WTC11 (cell line): ENCODE results near the gene SLC25A45. TPM values are rescaled to one million over a fixed set of nuclear protein-coding genes. Genes with fewer than 3 reads are reported as not detected.

Experiments
- CBFB ChIP-seq: sonication (generic); formaldehyde crosslinking; IDR thresholded peaks from 2 replicates; pipeline ENCODE4 v1.8.1; 2022; ENCODE audit warnings: mild to moderate bottlenecking, low read depth, missing genetic modification reagents
- CREM ChIP-seq: sonication (generic); formaldehyde crosslinking; IDR thresholded peaks from 2 replicates; pipeline ENCODE4 v1.8.1; 2022; ENCODE audit warnings: mild to moderate bottlenecking, missing genetic modification reagents, moderate library complexity
- FOXP4 ChIP-seq: sonication (generic); formaldehyde crosslinking; IDR thresholded peaks from 2 replicates; pipeline ENCODE4 v1.8.0; 2022; ENCODE audit warnings: mild to moderate bottlenecking, missing genetic modification reagents
- GABPB1 ChIP-seq: sonication (generic); formaldehyde crosslinking; IDR thresholded peaks from 2 replicates; pipeline ENCODE4 v1.8.1; 2023; ENCODE audit warnings: mild to moderate bottlenecking, missing genetic modification reagents
- GRHL2 ChIP-seq: fragments of 250-450 bp; sonication (Bioruptor Pico); IDR thresholded peaks from 2 replicates; pipeline ENCODE4 v1.8.0; 2022; ENCODE audit warnings: mild to moderate bottlenecking, moderate library complexity; ENCODE audit not compliant: insufficient replicate concordance, severe bottlenecking
- GTF2I ChIP-seq: fragments of 250-450 bp; sonication (Bioruptor Pico); conservative IDR thresholded peaks from 2 replicates; pipeline ENCODE4 v1.4.0; 2021; ENCODE audit warnings: mild to moderate bottlenecking
- IRF1 ChIP-seq: sonication (generic); formaldehyde crosslinking; IDR thresholded peaks from 2 replicates; pipeline ENCODE4 v1.8.0; 2023; ENCODE audit warnings: missing genetic modification reagents
- JUN ChIP-seq: sonication (generic); formaldehyde crosslinking; IDR thresholded peaks from 2 replicates; pipeline ENCODE4 v1.8.0; 2023; ENCODE audit warnings: mild to moderate bottlenecking, missing genetic modification reagents
- KAT7 ChIP-seq: sonication (generic); formaldehyde crosslinking; IDR thresholded peaks from 2 replicates; pipeline ENCODE4 v1.8.1; 2023; ENCODE audit warnings: missing genetic modification reagents, mild to moderate bottlenecking, borderline replicate concordance
- MLX ChIP-seq: sonication (generic); formaldehyde crosslinking; IDR thresholded peaks from 2 replicates; pipeline ENCODE4 v1.8.1; 2023; ENCODE audit warnings: mild to moderate bottlenecking, missing genetic modification reagents, moderate library complexity
- MXD4 ChIP-seq: fragments of 250-450 bp; sonication (Bioruptor Pico); IDR thresholded peaks from 2 replicates; pipeline ENCODE4 v1.8.0; 2021; ENCODE audit warnings: mild to moderate bottlenecking, moderate library complexity, borderline replicate concordance
- NFE2L1 ChIP-seq: sonication (generic); formaldehyde crosslinking; IDR thresholded peaks from 2 replicates; pipeline ENCODE4 v1.8.1; 2023; ENCODE audit warnings: missing genetic modification reagents
- PRRX2 ChIP-seq: fragments of 250-450 bp; sonication (Bioruptor Pico); IDR thresholded peaks from 2 replicates; pipeline ENCODE4 v1.8.0; 2021; ENCODE audit warnings: mild to moderate bottlenecking
- SP1 ChIP-seq: sonication (generic); formaldehyde crosslinking; conservative IDR thresholded peaks from 2 replicates; pipeline ENCODE4 v1.8.1; 2022; ENCODE audit warnings: missing genetic modification reagents
- STAT6 ChIP-seq: sonication (generic); formaldehyde crosslinking; conservative IDR thresholded peaks from 2 replicates; pipeline ENCODE4 v1.8.1; 2023; ENCODE audit warnings: mild to moderate bottlenecking, low read depth, missing genetic modification reagents, moderate library complexity
- TCF7 ChIP-seq: sonication (generic); formaldehyde crosslinking; IDR thresholded peaks from 2 replicates; pipeline ENCODE4 v1.8.0; 2022; ENCODE audit warnings: mild to moderate bottlenecking, low read depth, missing genetic modification reagents, moderate library complexity
- TEAD1 ChIP-seq: sonication (generic); formaldehyde crosslinking; IDR thresholded peaks from 2 replicates; pipeline ENCODE4 v1.8.0; 2022; ENCODE audit warnings: mild to moderate bottlenecking, missing genetic modification reagents
- ZMAT4 ChIP-seq: fragments of 250-450 bp; sonication (Bioruptor Pico); IDR thresholded peaks from 2 replicates; pipeline ENCODE4 v1.9.0; 2021; ENCODE audit warnings: mild to moderate bottlenecking
- ZNF138 ChIP-seq: sonication (generic); formaldehyde crosslinking; conservative IDR thresholded peaks from 2 replicates; pipeline ENCODE4 v1.8.1; 2022; ENCODE audit warnings: mild to moderate bottlenecking, moderate library complexity, missing genetic modification reagents
- ZNF219 ChIP-seq: sonication (generic); formaldehyde crosslinking; IDR thresholded peaks from 2 replicates; pipeline ENCODE4 v1.8.0; 2023; ENCODE audit warnings: missing genetic modification reagents, mild to moderate bottlenecking, borderline replicate concordance
- ZNF263 ChIP-seq: sonication (generic); formaldehyde crosslinking; IDR thresholded peaks from 2 replicates; pipeline ENCODE4 v1.8.1; 2022; ENCODE audit warnings: low read depth, mild to moderate bottlenecking, moderate library complexity, missing genetic modification reagents
- ZNF416 ChIP-seq: fragments of 250-450 bp; sonication (Bioruptor Pico); IDR thresholded peaks from 2 replicates; pipeline ENCODE4 v1.9.0; 2021; ENCODE audit warnings: mild to moderate bottlenecking, inconsistent platforms
- ZNF423 ChIP-seq: fragments of 250-450 bp; sonication (Bioruptor Pico); IDR thresholded peaks from 2 replicates; pipeline ENCODE4 v2.1.2; 2022; ENCODE audit warnings: mild to moderate bottlenecking, moderate library complexity
- ZSCAN18 ChIP-seq: fragments of 250-450 bp; sonication (Bioruptor Pico); IDR thresholded peaks from 2 replicates; pipeline ENCODE4 v2.1.2; 2022; ENCODE audit warnings: mild to moderate bottlenecking, moderate library complexity
- total RNA-seq: library from RNA; stranded (reverse); gene quantifications from 3 replicates; pipeline ENCODE4 v1.2.3, GENCODE V29; 2021
- TF ChIP-seq, protein P1 (sequence below): fragments of 250-450 bp; sonication (Bioruptor Pico); IDR thresholded peaks from 2 replicates; pipeline ENCODE4 v1.9.0; 2021; ENCODE audit warnings: mild to moderate bottlenecking
- TF ChIP-seq, protein P2 (sequence below): sonication (generic); formaldehyde crosslinking; IDR thresholded peaks from 2 replicates; pipeline ENCODE4 v1.8.0; 2023; ENCODE audit warnings: mild to moderate bottlenecking, missing genetic modification reagents

Gene SLC25A45
- total RNA-seq, 1 experiment from 2014 or later = 1.7 TPM

GRCh38 chr11:65386307-65387140 is 4.1 kb upstream of the SLC25A45 start, which contains the start of gene FRMD8 (continued):
- TF ChIP-seq ZNF138 = no peak
- no peak for TF ChIP-seq GABPB1 (CRISPR knock-in tag)
- TF ChIP-seq GRHL2 (CRISPR knock-in tag) = no peak
- no peak for TF ChIP-seq ZNF263 (CRISPR knock-in tag)
- no peak for TF ChIP-seq MXD4 (CRISPR knock-in tag)
- TF ChIP-seq NFE2L1 = no peak
- TF ChIP-seq CREM = no peak
- TF ChIP-seq STAT6 = no peak
- TF ChIP-seq ZMAT4 (CRISPR knock-in tag) = no peak
- no peak for TF ChIP-seq ZNF423
- TF ChIP-seq KAT7 (CRISPR knock-in tag) = no peak
- no peak for TF ChIP-seq CBFB (CRISPR knock-in tag)
- no peak for TF ChIP-seq ZSCAN18 (CRISPR knock-in tag)
- TF ChIP-seq GTF2I (CRISPR knock-in tag) = no peak
- TF ChIP-seq, protein P1, sequence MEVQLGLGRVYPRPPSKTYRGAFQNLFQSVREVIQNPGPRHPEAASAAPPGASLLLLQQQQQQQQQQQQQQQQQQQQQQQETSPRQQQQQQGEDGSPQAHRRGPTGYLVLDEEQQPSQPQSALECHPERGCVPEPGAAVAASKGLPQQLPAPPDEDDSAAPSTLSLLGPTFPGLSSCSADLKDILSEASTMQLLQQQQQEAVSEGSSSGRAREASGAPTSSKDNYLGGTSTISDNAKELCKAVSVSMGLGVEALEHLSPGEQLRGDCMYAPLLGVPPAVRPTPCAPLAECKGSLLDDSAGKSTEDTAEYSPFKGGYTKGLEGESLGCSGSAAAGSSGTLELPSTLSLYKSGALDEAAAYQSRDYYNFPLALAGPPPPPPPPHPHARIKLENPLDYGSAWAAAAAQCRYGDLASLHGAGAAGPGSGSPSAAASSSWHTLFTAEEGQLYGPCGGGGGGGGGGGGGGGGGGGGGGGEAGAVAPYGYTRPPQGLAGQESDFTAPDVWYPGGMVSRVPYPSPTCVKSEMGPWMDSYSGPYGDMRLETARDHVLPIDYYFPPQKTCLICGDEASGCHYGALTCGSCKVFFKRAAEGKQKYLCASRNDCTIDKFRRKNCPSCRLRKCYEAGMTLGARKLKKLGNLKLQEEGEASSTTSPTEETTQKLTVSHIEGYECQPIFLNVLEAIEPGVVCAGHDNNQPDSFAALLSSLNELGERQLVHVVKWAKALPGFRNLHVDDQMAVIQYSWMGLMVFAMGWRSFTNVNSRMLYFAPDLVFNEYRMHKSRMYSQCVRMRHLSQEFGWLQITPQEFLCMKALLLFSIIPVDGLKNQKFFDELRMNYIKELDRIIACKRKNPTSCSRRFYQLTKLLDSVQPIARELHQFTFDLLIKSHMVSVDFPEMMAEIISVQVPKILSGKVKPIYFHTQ (CRISPR knock-in tag) = no peak
- TF ChIP-seq JUN (CRISPR knock-in tag) = no peak
- no peak for TF ChIP-seq TCF7 (CRISPR knock-in tag)
- no peak for TF ChIP-seq MLX (CRISPR knock-in tag)
- TF ChIP-seq SP1 = peak; percentile 49; the same call in 1 of the 2 replicates
- TF ChIP-seq PRRX2 = no peak
- TF ChIP-seq IRF1 (CRISPR knock-in tag) = 0 out of 2 replicates have a peak, but pooled peaks have one; percentile 13
- TF ChIP-seq ZNF219 (CRISPR knock-in tag) = peak; percentile 67; the same call in 1 of the 2 replicates
- peak; percentile 45; the same call in 1 of the 2 replicates for TF ChIP-seq TEAD1 (CRISPR knock-in tag)
- no peak for TF ChIP-seq ZNF416 (CRISPR knock-in tag)
- TF ChIP-seq, protein P2, sequence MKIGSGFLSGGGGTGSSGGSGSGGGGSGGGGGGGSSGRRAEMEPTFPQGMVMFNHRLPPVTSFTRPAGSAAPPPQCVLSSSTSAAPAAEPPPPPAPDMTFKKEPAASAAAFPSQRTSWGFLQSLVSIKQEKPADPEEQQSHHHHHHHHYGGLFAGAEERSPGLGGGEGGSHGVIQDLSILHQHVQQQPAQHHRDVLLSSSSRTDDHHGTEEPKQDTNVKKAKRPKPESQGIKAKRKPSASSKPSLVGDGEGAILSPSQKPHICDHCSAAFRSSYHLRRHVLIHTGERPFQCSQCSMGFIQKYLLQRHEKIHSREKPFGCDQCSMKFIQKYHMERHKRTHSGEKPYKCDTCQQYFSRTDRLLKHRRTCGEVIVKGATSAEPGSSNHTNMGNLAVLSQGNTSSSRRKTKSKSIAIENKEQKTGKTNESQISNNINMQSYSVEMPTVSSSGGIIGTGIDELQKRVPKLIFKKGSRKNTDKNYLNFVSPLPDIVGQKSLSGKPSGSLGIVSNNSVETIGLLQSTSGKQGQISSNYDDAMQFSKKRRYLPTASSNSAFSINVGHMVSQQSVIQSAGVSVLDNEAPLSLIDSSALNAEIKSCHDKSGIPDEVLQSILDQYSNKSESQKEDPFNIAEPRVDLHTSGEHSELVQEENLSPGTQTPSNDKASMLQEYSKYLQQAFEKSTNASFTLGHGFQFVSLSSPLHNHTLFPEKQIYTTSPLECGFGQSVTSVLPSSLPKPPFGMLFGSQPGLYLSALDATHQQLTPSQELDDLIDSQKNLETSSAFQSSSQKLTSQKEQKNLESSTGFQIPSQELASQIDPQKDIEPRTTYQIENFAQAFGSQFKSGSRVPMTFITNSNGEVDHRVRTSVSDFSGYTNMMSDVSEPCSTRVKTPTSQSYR = no peak
- TF ChIP-seq FOXP4 (CRISPR knock-in tag) = no peak
